Loucy (cell line): Measurements from ENCODE around the gene TRIP6.

Experiments
- H2AFZ ChIP-seq: fragments of 200-600 bp; sonication (generic); 2 replicates; pipeline ENCODE4 v1.6.0; 2016; ENCODE audit warnings: antibody characterized with exemption, mild to moderate bottlenecking, low read length, moderate library complexity
- H3F3A ChIP-seq: fragments of 200-600 bp; 2 replicates; pipeline ENCODE4 v1.6.0; 2016; ENCODE audit warnings: antibody characterized with exemption, low read depth, mild to moderate bottlenecking
- H3K27me3 ChIP-seq: fragments of 200-600 bp; sonication (generic); 2 replicates; pipeline ENCODE4 v1.6.1; 2014; ENCODE audit warnings: low read length, mild to moderate bottlenecking; ENCODE audit not compliant: insufficient read depth, poor library complexity, severe bottlenecking
- H3K36me3 ChIP-seq: fragments of 200-600 bp; sonication (generic); 2 replicates; pipeline ENCODE4 v1.6.1; 2016; ENCODE audit warnings: low read length; ENCODE audit not compliant: insufficient read depth
- H3K4me1 ChIP-seq: fragments of 200-600 bp; sonication (generic); 2 replicates; pipeline ENCODE4 v1.5.1; 2014; ENCODE audit warnings: low read length, mild to moderate bottlenecking; ENCODE audit not compliant: insufficient read depth, poor library complexity, severe bottlenecking
- H3K4me2 ChIP-seq: fragments of 200-600 bp; sonication (generic); 2 replicates; pipeline ENCODE4 v1.6.0; 2014; ENCODE audit warnings: antibody characterized with exemption, low read length, low read depth, mild to moderate bottlenecking; ENCODE audit not compliant: poor library complexity, severe bottlenecking
- H3K4me3 ChIP-seq: fragments of 200-600 bp; sonication (generic); 2 replicates; pipeline ENCODE4 v1.5.1; 2014; ENCODE audit warnings: low read length, mild to moderate bottlenecking, mixed read lengths; ENCODE audit not compliant: poor library complexity, severe bottlenecking
- H3K79me2 ChIP-seq: fragments of 200-600 bp; sonication (generic); 2 replicates; pipeline ENCODE4 v1.6.1; 2014; ENCODE audit warnings: low read length; ENCODE audit not compliant: insufficient read depth
- H3K9ac ChIP-seq: fragments of 200-600 bp; sonication (generic); 2 replicates; pipeline ENCODE4 v1.6.0; 2014; ENCODE audit warnings: mild to moderate bottlenecking, low read depth, low read length, moderate library complexity; ENCODE audit not compliant: poor library complexity, severe bottlenecking
- H3K9me2 ChIP-seq: fragments of 200-600 bp; sonication (generic); replicated peaks from 2 replicates; pipeline ENCODE4 v1.6.1; 2016; ENCODE audit warnings: low read depth, low read length, mixed read lengths
- H3K9me3 ChIP-seq: fragments of 200-600 bp; sonication (generic); 2 replicates; pipeline ENCODE4 v1.6.1; 2014; ENCODE audit warnings: mild to moderate bottlenecking, antibody characterized with exemption, low read length, low read depth; ENCODE audit not compliant: insufficient read depth
- H4K20me1 ChIP-seq: fragments of 200-600 bp; sonication (generic); 2 replicates; pipeline ENCODE4 v1.6.0; 2014; ENCODE audit warnings: antibody characterized with exemption, low read length, mild to moderate bottlenecking; ENCODE audit not compliant: insufficient read depth, poor library complexity, severe bottlenecking
- CTCF ChIP-seq: fragments of 200-600 bp; sonication (generic); conservative IDR thresholded peaks from 2 replicates; pipeline ENCODE4 v1.5.1; 2014; ENCODE audit warnings: mild to moderate bottlenecking, antibody characterized with exemption, low read length
- EZH2phosphoT487 ChIP-seq: fragments of 200-600 bp; IDR thresholded peaks from 2 replicates; pipeline ENCODE4 v1.6.1; 2018; ENCODE audit warnings: antibody characterized with exemption, mild to moderate bottlenecking, moderate library complexity, borderline replicate concordance

The TRIP6 gene

GRCh38 chr7:100839361-100839760 is 27.8 kb upstream of the TRIP6 start:
- Histone ChIP-seq H3K36me3 (no peaks in the 10 kb centered on the region), H3K79me2 (no peaks in the 10 kb centered on the region), H2AFZ (no peak overlapping the region), H3K4me1 (no peaks in the 10 kb centered on the region), H3K9ac (no peak overlapping the region), H3K27me3 (no peaks in the 10 kb centered on the region), H3K9me2 (no peaks in the 10 kb centered on the region), H3K9me3 (no peaks in the 10 kb centered on the region), H3K4me3 (no peak overlapping the region), H3K4me2 (no peak overlapping the region), H4K20me1 (no peaks in the 10 kb centered on the region), H3F3A (no peaks in the 10 kb centered on the region)
- TF ChIP-seq CTCF (no peak), EZH2phosphoT487 (no peak)

- Histone ChIP-seq H3K9me2 (no peaks in the 10 kb centered on the region), H3K4me2 (no peak overlapping the region), H3K9ac (no peak overlapping the region), H3K36me3 (no peaks in the 10 kb centered on the region), H4K20me1 (no peaks in the 10 kb centered on the region), H3K4me1 (no peaks in the 10 kb centered on the region), H3K9me3 (no peaks in the 10 kb centered on the region), H3K79me2 (no peaks in the 10 kb centered on the region), H2AFZ (no peak overlapping the region), H3K27me3 (no peaks in the 10 kb centered on the region), H3K4me3 (no peak overlapping the region), H3F3A (no peaks in the 10 kb centered on the region)
- TF ChIP-seq CTCF (no peak), EZH2phosphoT487 (no peak)
Measured at GRCh38 chr7:100840470-100841100, 26.6 kb upstream of the TRIP6 start.

- H3K36me3 ChIP-seq: no peaks in the 10 kb centered on the region
- H3K4me3 ChIP-seq: no peak overlapping the region
- no peaks in the 10 kb centered on the region for H4K20me1 ChIP-seq
- H3F3A ChIP-seq: no peaks in the 10 kb centered on the region
- no peak overlapping the region for H2AFZ ChIP-seq
- no peak for TF ChIP-seq CTCF
- TF ChIP-seq EZH2phosphoT487: no peak
- H3K79me2 ChIP-seq: no peaks in the 10 kb centered on the region
- H3K9me3 ChIP-seq: no peaks in the 10 kb centered on the region
- H3K9ac ChIP-seq: no peak overlapping the region
- no peaks in the 10 kb centered on the region for H3K9me2 ChIP-seq
- H3K27me3 ChIP-seq: no peaks in the 10 kb centered on the region
- H3K4me1 ChIP-seq: peaks cover 3% of the 10 kb centered on the region
- H3K4me2 ChIP-seq: no peak overlapping the region
Measured at GRCh38 chr7:100847360-100847759, 19.8 kb upstream of the TRIP6 start.
